HepG2 (cell line): Measurements from ENCODE around the gene NECTIN2. TPM values are rescaled to one million over a fixed set of nuclear protein-coding genes. Genes with fewer than 3 reads are reported as not detected.

Experiments used
- GTF2F1 ChIP-seq: fragments of 150-350 bp; IDR thresholded peaks from 2 replicates; pipeline ENCODE4 v1.6.1; 2014; ENCODE audit warnings: low read length
- KLF11 ChIP-seq: IDR thresholded peaks from 2 replicates; pipeline ENCODE4 v1.6.1; 2016; ENCODE audit warnings: missing compliant biosample characterization
- NR2F1 ChIP-seq, 2 experiments: fragments of 450-650 bp in 1 of 2; formaldehyde crosslinking in 1 of 2; IDR thresholded peaks; 2 replicates each; pipeline versions ENCODE4 v1.5.0 to v1.6.1; 2016 to 2020; ENCODE audit warnings: mild to moderate bottlenecking in 1 of 2, missing compliant biosample characterization in 1 of 2, missing genetic modification reagents in 1 of 2, moderate library complexity in 1 of 2
- PCBP2 ChIP-seq: fragments of 200-400 bp; formaldehyde crosslinking; optimal IDR thresholded peaks from 2 replicates; pipeline ENCODE3; 2018; ENCODE audit warnings: low read length, low read depth; ENCODE audit not compliant: poor library complexity, severe bottlenecking
- PITX1 ChIP-seq: sonication (generic); formaldehyde crosslinking; IDR thresholded peaks from 2 replicates; pipeline ENCODE4 v1.5.1; 2020; ENCODE audit warnings: mild to moderate bottlenecking, missing genetic modification reagents
- RAD51 ChIP-seq: fragments of 450-650 bp; IDR thresholded peaks from 2 replicates; pipeline ENCODE4 v1.6.1; 2016; ENCODE audit warnings: borderline replicate concordance
- RBFOX2 ChIP-seq: fragments of 200-400 bp; formaldehyde crosslinking; IDR thresholded peaks from 2 replicates; pipeline ENCODE4 v1.6.1; 2017; ENCODE audit warnings: low read depth, mild to moderate bottlenecking, low read length
- XRCC5 ChIP-seq: fragments of 200-400 bp; formaldehyde crosslinking; optimal IDR thresholded peaks from 2 replicates; pipeline ENCODE3; 2017; ENCODE audit warnings: mild to moderate bottlenecking, low read length
- ZEB1 ChIP-seq: IDR thresholded peaks from 2 replicates; pipeline ENCODE4 v1.6.1; 2012; ENCODE audit warnings: mild to moderate bottlenecking, low read depth, inconsistent platforms; ENCODE audit not compliant: insufficient replicate concordance
- ZIK1 ChIP-seq: sonication (generic); formaldehyde crosslinking; IDR thresholded peaks from 2 replicates; pipeline ENCODE4 v1.5.0; 2020; ENCODE audit warnings: mild to moderate bottlenecking, low read depth, missing genetic modification reagents, borderline replicate concordance
- ZNF317 ChIP-seq: sonication (generic); formaldehyde crosslinking; IDR thresholded peaks from 2 replicates; pipeline ENCODE4 v1.5.0; 2020; ENCODE audit warnings: mild to moderate bottlenecking, missing genetic modification reagents
- ZNF564 ChIP-seq: sonication (generic); formaldehyde crosslinking; IDR thresholded peaks from 2 replicates; pipeline ENCODE4 v1.8.1; 2023; ENCODE audit warnings: mild to moderate bottlenecking, missing genetic modification reagents
- ZNF567 ChIP-seq: sonication (generic); formaldehyde crosslinking; IDR thresholded peaks from 2 replicates; pipeline ENCODE4 v1.8.1; 2023; ENCODE audit warnings: mild to moderate bottlenecking, missing genetic modification reagents, borderline replicate concordance
- ZNF724P ChIP-seq: sonication (generic); formaldehyde crosslinking; IDR thresholded peaks from 2 replicates; pipeline ENCODE4 v1.8.0; 2022; ENCODE audit warnings: missing genetic modification reagents, borderline replicate concordance
- ZNF780A ChIP-seq: sonication (generic); formaldehyde crosslinking; IDR thresholded peaks from 2 replicates; pipeline ENCODE4 v1.8.0; 2022; ENCODE audit warnings: mild to moderate bottlenecking, missing genetic modification reagents, moderate library complexity
- polyA plus RNA-seq, 8 experiments: library from polyadenylated mRNA; depleted of rRNA in 3 of 8; stranded (reverse) in 7 of 8; unstranded in 1 of 8; fragments of >200 nt; fragmentation: Illumina TruSeq in 4 of 8; extraction: Trizol in 4 of 8; gene quantifications; 2 replicates each; pipeline versions ENCODE4 v1.2.1 to v1.2.3, GENCODE V29; 2011 to 2016; ENCODE audit warnings: low read depth in 4 of 8, missing spikeins in 1 of 8, mixed read lengths in 1 of 8; ENCODE audit not compliant: insufficient read depth in 1 of 8
- total RNA-seq, 5 experiments: library from RNA; depleted of rRNA; stranded (reverse); fragments of >200 nt; fragmentation: Illumina TruSeq; extraction: Trizol; gene quantifications; 2 replicates each; pipeline ENCODE4 v1.2.3, GENCODE V29; 2016; ENCODE audit warnings: low read depth in 1 of 5
- TF ChIP-seq, protein P1 (sequence below): sonication (generic); formaldehyde crosslinking; IDR thresholded peaks from 2 replicates; pipeline ENCODE4 v1.5.1; 2020; ENCODE audit warnings: missing genetic modification reagents, mild to moderate bottlenecking, borderline replicate concordance
- TF ChIP-seq, protein P2 (sequence below): sonication (generic); formaldehyde crosslinking; IDR thresholded peaks from 2 replicates; pipeline ENCODE4 v1.5.1; 2020; ENCODE audit warnings: mild to moderate bottlenecking, missing genetic modification reagents
- TF ChIP-seq, protein P3 (sequence below): sonication (generic); formaldehyde crosslinking; IDR thresholded peaks from 2 replicates; pipeline ENCODE4 v1.4.0; 2020; ENCODE audit warnings: missing genetic modification reagents
- TF ChIP-seq, protein P4 (sequence below): sonication (generic); formaldehyde crosslinking; IDR thresholded peaks from 2 replicates; pipeline ENCODE4 v1.4.0; 2020; ENCODE audit warnings: missing genetic modification reagents, mild to moderate bottlenecking, borderline replicate concordance

The NECTIN2 gene
- total and polyA plus RNA-seq, 2 of the 13 experiments (the other 11 are each of a cell fraction or from before 2014, with no cell fraction given) = 75.4 to 114 TPM

DNA sequence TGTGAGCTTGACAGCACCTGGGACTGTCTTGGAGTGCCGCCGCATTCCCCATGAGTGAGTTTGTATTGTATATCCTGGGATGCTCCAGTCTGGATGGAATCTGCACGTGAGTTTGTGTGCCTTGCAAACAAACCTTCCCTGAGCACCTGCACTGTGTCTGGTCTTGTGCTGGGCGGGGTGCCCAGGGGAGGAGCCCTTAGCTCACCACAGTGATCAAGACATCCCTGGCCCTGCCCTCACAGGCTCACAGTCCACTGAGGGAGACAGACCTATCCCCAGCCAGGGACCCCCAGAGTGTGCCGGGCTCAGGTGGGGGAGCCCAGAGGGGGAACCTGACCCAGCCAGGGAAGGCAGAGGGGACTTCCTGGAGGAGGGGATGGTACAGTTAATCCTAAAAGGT is 38.9 kb upstream of the NECTIN2 start (continued):
- TF ChIP-seq, protein P1, sequence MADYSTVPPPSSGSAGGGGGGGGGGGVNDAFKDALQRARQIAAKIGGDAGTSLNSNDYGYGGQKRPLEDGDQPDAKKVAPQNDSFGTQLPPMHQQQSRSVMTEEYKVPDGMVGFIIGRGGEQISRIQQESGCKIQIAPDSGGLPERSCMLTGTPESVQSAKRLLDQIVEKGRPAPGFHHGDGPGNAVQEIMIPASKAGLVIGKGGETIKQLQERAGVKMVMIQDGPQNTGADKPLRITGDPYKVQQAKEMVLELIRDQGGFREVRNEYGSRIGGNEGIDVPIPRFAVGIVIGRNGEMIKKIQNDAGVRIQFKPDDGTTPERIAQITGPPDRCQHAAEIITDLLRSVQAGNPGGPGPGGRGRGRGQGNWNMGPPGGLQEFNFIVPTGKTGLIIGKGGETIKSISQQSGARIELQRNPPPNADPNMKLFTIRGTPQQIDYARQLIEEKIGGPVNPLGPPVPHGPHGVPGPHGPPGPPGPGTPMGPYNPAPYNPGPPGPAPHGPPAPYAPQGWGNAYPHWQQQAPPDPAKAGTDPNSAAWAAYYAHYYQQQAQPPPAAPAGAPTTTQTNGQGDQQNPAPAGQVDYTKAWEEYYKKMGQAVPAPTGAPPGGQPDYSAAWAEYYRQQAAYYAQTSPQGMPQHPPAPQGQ (CRISPR knock-in tag) = no peak
- TF ChIP-seq, protein P2, sequence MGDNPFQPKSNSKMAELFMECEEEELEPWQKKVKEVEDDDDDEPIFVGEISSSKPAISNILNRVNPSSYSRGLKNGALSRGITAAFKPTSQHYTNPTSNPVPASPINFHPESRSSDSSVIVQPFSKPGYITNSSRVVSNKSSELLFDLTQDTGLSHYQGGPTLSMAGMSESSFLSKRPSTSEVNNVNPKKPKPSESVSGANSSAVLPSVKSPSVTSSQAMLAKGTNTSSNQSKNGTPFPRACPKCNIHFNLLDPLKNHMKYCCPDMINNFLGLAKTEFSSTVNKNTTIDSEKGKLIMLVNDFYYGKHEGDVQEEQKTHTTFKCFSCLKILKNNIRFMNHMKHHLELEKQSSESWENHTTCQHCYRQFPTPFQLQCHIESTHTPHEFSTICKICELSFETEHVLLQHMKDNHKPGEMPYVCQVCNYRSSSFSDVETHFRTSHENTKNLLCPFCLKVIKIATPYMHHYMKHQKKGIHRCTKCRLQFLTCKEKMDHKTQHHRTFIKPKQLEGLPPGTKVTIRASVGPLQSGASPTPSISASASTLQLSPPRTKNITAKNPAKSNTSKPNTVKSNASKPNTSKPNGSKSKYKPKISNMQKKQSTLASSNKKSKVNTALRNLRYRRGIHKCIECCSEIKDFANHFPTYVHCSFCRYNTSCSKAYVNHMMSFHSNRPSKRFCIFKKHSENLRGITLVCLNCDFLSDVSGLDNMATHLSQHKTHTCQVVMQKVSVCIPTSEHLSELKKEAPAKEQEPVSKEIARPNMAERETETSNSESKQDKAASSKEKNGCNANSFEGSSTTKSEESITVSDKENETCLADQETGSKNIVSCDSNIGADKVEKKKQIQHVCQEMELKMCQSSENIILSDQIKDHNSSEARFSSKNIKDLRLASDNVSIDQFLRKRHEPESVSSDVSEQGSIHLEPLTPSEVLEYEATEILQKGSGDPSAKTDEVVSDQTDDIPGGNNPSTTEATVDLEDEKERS (CRISPR knock-in tag) = no peak
- TF ChIP-seq NR2F1 (CRISPR knock-in tag; IDR thresholded peaks at IDR 0.05) = no peak
- TF ChIP-seq, protein P3, sequence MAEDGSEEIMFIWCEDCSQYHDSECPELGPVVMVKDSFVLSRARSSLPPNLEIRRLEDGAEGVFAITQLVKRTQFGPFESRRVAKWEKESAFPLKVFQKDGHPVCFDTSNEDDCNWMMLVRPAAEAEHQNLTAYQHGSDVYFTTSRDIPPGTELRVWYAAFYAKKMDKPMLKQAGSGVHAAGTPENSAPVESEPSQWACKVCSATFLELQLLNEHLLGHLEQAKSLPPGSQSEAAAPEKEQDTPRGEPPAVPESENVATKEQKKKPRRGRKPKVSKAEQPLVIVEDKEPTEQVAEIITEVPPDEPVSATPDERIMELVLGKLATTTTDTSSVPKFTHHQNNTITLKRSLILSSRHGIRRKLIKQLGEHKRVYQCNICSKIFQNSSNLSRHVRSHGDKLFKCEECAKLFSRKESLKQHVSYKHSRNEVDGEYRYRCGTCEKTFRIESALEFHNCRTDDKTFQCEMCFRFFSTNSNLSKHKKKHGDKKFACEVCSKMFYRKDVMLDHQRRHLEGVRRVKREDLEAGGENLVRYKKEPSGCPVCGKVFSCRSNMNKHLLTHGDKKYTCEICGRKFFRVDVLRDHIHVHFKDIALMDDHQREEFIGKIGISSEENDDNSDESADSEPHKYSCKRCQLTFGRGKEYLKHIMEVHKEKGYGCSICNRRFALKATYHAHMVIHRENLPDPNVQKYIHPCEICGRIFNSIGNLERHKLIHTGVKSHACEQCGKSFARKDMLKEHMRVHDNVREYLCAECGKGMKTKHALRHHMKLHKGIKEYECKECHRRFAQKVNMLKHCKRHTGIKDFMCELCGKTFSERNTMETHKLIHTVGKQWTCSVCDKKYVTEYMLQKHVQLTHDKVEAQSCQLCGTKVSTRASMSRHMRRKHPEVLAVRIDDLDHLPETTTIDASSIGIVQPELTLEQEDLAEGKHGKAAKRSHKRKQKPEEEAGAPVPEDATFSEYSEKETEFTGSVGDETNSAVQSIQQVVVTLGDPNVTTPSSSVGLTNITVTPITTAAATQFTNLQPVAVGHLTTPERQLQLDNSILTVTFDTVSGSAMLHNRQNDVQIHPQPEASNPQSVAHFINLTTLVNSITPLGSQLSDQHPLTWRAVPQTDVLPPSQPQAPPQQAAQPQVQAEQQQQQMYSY (CRISPR knock-in tag) = no peak
- peak; percentile 89 for TF ChIP-seq ZEB1
- no peak for TF ChIP-seq ZNF724P (CRISPR knock-in tag)
- TF ChIP-seq, protein P4, sequence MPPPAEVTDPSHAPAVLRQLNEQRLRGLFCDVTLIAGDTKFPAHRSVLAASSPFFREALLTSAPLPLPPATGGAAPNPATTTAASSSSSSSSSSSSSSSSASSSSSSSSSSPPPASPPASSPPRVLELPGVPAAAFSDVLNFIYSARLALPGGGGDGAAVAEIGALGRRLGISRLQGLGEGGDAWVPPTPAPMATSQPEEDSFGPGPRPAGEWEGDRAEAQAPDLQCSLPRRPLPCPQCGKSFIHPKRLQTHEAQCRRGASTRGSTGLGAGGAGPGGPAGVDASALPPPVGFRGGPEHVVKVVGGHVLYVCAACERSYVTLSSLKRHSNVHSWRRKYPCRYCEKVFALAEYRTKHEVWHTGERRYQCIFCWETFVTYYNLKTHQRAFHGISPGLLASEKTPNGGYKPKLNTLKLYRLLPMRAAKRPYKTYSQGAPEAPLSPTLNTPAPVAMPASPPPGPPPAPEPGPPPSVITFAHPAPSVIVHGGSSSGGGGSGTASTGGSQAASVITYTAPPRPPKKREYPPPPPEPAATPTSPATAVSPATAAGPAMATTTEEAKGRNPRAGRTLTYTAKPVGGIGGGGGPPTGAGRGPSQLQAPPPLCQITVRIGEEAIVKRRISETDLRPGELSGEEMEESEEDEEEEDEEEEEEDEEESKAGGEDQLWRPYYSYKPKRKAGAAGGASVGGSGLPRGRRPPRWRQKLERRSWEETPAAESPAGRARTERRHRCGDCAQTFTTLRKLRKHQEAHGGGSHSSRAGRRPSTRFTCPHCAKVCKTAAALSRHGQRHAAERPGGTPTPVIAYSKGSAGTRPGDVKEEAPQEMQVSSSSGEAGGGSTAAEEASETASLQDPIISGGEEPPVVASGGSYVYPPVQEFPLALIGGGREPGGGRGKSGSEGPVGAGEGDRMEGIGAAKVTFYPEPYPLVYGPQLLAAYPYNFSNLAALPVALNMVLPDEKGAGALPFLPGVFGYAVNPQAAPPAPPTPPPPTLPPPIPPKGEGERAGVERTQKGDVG (CRISPR knock-in tag) = no peak
- TF ChIP-seq ZNF564 (CRISPR knock-in tag) = no peak
- TF ChIP-seq RAD51 = no peak
- TF ChIP-seq ZIK1 (CRISPR knock-in tag) = no peak
- TF ChIP-seq PCBP2 = no peak
- TF ChIP-seq ZNF317 (CRISPR knock-in tag) = no peak
- no peak; the same call in 1 of the 2 replicates for TF ChIP-seq PITX1 (CRISPR knock-in tag)
- no peak for TF ChIP-seq ZNF567
- no peak for TF ChIP-seq ZNF780A (CRISPR knock-in tag)
- TF ChIP-seq XRCC5 = no peak
- TF ChIP-seq KLF11 (CRISPR knock-in tag) = no peak
- no peak for TF ChIP-seq RBFOX2
- TF ChIP-seq GTF2F1 = no peak
